GM21447 (cell line): Measurements from ENCODE around the gene ACOT12.

Source experiments
- ATAC-seq: cut with Tn5 transposase; IDR thresholded peaks from one replicate; pipeline ENCODE4 v1.9.1; 2021; ENCODE audit not compliant: unreplicated experiment

ACOT12 gene

DNA sequence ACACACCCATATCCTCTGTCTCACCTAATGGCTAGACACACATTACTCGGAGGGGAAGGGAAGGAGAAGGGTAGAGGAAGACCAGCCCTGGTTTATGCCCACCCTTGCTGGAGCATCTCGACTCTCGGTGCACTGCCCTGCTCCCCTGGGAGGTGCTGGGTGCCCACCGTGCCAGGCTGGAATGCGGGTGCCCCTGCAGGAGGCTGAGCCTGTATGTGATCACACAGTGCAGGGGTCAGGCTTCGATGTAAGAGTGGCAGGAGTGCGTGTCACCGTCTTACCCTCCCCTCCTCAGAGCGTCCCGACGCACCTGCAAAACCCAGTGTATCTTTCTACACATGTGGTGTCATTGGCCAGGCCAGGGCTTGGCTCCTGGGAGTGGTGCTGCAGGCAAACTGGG is 7.3 kb upstream of the ACOT12 start:
- ATAC-seq = no peak

DNA sequence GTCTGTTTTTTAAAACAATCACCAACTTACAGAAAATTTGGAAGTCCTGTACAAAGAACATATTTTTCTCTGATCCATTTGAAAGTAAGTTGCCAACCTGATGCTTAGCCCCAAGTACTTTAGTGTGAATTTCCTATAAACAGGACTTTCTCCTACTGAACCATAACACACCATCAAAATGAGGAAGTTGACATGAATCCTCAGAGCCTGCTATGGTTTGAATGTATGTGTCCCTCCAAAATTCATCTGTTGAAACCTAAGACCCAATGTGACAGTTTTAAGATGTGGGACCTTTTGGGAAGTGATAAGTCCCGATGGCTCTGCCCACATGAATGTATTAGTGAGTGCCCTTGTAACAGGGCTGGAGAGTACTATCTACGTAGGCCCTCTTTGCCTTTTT is 6.4 kb upstream of the ACOT12 start:
- no peak for ATAC-seq

DNA sequence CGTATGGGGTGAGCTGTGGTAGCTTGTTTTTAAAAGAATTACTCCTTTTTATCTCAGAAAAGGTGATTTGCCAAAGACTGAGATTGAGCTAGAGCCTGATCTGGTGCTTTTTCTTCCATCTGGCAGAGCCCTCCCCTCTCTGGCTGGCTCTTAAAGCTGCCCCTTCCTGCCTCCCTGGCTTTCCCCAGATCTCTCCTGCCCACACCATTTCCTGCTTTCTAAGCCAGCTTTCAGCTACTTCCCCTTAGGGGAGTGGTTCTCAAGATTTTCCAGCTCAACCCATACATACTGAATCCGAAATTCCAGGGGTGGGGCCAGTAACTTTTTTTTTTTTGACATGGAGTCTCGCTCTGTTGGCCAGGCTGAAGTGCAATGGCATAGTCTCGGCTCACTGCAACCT is 4.8 kb upstream of the ACOT12 start:
- ATAC-seq = no peak

DNA sequence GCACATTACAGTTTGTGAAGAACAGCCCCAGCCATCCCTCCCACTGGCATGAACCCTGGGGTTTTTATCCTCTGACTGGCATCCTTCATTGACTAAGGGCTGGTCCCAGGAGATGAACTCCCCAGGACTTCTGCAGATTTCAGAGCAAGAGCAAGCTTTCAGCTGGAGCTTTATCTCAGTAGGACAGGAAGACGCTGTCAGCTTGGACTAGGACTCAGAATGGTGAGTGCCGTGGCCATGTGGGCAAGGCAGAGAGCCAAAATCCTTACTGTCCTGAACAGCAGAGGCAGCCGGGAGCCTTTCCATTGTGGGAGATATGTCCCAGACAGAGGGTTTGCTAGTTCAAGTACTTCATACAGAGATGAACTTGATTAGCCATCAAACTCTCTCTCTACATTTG is 3.2 kb upstream of the ACOT12 start:
- no peak for ATAC-seq

DNA sequence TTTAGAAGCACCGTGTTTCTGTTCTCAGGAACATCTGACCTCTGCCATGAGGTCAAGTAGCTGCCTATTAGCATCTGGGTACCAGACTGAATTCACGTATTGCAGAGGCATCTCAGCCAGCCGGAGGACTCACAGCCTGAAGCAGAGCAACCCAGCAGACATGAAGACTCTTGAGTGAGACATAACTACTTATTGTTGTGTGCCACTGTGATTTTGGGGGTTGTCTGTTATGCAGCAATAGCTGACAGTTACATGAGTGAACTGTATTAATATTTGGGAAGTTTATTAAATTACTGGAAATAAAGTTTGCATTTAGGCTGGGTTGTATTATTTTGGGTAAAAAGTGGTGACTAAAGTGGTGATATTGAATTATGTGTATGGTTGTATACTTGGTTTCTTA is 1.3 kb upstream of the ACOT12 start:
- ATAC-seq = no peak

DNA sequence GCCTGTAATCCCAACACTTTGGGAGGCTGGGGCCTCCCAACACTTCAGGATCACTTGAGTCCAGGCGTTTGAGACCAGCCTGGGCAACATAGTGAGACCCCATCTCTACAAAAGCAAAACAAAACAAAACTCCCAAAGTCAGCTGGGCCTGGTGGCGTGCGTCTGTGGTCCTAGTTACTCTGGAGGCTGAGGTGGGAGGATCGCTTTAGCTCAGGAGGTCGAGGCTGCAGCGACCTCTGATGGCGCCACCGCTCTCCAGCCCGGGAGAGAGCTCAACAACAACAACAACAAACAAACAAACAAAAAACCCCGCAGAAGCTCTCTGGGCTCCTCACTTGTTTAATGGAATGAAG is 528 bp downstream of the ACOT12 start:
- no peak for ATAC-seq

DNA sequence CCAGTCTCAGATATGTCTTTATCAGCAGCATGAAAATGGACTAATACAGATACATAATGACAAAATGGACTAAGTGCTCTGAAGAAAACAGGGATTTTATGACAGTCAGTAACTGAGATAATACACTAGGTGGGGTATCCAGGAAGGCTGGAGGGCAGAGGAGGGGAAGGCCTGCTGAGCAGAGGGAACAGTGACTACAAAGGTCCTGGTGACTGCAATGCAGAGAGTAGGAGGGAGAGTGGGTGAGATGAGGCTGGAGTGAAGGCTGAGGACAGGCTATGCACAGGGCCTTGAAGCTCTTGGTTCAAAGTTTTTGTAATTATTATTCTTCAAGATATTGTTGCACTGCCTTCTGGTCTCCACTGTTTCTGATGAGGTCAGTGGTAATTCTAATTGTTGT is 4.9 kb downstream of the ACOT12 start:
- ATAC-seq = no peak

DNA sequence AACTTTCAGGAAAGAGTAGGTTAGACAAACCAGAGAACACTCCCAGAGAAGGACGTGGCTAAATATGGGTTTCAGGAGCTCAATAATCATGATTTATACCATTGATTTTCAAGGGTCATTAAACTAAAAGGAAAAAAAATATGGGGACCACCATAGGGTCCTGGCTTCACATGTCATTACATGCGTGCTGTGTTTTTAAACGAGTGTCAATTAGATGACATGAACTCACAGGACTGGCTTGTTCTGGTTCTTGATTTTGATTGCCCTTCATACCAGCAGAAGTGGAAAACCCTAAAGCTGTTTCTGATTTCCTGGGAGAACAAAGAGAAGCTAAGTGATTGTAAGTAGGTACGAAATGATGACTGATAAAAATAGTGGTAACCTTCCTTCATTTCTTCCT is 5.8 kb downstream of the ACOT12 start:
- ATAC-seq = no peak

DNA sequence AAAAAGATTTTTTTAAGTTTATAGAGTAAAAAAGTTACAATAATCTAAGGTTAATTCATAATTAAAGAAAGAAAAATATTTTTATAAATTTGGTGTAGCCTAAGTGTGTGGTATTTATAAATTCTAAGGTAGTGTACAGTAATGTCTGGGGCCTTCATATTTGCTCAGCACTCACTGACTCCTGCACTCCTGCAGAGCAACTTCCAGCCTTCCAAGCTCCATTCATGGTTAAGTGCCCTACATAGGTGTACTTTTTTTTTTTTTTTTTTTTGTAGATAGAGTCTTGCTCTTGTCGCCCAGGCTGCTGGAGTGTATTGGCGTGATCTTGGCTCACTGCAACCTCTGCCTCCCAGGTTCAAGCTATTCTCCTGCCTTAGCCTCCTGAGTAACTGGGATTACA is 10.1 kb downstream of the ACOT12 start:
- no peak for ATAC-seq

DNA sequence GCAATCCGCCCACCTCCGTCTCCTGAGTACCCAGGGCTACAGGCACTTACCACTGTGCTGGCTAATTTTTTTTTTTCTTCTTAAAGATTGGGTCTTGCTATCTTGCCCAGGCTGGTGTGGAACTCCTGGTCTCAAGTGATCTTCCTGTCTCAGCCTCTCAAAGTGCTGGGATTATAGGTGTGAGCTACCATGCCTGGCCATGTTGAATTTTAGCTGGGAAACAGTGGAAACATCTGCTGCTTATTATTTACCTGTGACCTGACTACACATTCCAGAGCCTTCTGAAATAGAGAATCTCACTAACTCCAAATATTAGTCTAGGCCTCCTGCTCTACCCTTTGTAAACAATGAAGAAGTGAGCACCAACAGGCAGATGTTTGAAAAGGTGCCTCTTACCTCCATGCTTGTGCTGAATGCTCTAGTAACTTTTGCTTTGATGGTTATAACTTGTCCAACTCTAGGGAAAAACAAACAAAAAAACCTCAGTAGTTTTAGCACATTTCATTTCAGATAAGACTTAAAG is 22.5 kb downstream of the ACOT12 start:
- no peak for ATAC-seq

DNA sequence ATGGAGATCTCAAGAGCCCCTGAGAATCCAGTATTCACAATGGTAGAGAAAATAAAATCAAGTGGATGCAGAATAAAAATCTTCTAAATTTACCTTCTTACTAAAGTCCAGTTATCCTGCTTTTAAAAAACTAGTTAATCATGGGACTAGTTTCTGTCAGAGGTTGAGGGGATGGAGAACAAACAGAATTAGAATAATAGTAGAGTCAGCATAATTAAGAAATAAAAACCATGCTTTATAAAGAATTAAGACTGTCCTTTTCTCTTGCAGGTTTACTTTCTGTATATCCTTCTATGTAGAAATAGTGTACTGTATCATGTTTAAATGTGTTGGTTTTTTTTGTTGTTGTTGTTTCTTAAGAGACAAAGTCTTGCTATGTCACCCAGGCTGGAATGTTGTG is 23.0 kb downstream of the ACOT12 start:
- ATAC-seq = no peak

DNA sequence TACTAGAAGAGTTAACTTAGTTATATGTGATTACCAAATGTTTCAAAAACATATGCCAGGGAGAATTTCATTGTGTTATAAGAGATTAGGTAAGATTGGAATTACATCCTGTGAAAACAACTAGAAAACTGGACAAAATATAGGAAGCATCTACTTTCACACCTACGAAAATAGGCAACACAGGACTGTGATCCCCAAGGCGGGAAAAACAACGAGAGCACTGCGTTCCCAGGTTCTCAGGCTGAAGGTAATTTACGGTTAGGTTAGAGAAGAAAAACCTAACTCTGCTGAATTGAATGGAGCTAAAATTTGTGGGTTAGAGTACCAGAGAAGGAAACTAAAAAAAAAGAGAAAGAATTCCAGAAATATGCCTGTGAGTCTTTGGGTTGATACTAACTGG is 28.4 kb downstream of the ACOT12 start:
- ATAC-seq = no peak

DNA sequence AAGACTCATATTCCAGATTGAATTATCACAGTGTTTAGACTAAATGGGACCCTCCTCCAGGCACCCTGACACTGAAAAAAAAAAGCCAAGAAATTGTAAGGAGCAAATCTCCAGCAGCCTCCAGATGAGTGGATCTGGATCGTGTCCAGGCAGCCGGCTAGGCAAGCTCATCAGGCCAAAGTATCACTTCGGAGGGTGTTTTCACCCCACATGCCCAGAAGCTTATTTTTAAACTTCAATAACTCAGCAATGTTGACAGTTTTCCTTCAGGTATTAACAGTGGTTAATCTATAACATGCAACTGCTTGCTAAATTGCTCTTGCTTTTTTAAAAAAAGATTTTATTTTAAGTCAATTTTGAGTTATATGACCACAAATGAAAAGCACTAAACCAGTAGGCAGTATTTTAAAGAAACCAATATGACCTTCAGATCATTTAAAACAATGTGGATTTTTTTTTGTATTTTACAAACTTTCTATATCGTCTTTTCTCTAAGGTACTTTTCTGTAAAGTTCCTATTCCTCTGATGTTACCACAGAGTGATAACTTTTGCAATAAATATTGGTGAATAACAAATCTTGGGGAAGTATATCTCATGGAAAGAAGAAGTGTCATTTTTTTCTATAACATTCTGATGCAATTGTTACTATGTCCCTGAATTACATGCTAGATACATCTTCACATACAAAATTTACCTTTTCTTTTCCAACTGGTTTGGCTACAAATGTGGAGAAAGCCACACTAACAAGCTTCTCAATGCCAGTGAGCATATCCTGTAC is 30.7 kb downstream of the ACOT12 start:
- ATAC-seq = no peak

DNA sequence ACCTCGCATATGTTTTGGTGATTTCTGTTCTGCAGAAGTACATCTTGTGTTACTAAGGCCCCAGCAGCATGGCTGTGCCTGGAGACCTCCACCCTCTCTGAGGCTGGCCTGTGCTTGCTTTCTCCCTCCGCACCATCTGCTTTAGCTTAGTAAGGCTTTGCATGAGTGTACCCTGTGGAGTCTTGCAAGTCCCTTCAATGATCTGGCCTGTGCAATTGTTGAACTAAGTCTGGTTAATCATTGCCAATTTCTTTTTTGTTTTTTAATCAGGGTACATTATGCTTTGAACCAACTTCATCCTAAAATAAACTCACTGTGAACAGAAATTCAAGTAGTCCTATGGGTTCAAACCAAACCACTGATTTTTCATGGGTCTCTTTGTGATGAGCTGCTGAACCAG is 32.3 kb downstream of the ACOT12 start:
- ATAC-seq = no peak

DNA sequence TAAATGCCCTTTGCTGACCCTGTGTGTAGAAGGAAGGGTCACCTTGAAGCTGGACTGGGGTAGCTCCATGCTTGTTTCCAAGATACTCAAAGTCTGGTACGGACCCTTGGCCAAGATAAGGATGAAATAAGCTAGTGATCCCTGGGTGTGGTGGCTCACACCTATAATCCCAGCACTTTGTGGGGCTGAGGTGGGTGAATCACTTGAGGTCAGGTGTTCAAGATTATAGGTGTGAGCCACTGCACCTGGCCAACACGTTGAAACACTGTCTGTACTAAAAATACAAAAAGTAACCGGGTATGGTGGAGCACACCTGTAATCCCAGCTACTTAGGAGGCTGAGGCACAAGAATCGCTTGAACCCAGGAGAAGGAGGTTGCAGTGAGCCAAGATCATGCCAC is 33.3 kb downstream of the ACOT12 start:
- no peak for ATAC-seq

DNA sequence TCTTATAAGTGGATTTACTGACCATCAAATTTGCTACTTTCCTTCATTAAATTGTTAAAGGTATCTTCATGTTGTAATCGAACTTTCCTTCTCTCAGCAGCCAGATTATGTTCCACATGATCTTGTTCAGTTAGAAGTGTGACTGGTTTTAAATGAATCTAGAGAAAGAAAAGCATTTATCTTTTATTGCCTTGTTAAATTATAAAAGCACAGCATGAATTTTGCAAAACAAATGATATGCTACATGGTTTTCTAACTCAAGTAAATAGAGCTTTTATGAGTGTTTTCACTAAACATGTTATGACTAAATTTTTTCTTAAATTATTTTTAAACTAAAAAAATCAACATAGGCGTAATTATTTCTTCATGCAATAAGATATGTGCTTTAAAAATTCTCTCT is 34.1 kb downstream of the ACOT12 start:
- no peak for ATAC-seq

DNA sequence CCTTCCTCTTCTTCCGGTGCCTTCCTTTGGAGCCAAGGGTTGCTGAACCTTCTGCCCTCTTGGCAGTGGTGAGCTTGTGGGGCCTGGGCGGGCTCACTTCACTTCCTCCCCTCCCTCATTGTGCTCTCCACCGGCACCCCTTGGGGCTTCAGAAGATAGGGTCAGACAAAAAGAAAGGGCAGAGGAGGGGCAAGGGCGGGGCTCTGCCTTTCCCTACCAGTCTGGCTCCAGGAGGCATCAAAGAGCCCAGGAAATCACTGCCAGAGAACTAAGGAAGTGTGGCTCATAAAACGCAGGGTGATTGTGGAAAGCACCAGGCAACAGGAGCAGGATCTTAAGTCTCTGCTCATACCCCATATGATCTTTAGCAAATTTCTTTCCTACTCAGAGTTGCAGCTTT is 34.8 kb downstream of the ACOT12 start:
- ATAC-seq = no peak

DNA sequence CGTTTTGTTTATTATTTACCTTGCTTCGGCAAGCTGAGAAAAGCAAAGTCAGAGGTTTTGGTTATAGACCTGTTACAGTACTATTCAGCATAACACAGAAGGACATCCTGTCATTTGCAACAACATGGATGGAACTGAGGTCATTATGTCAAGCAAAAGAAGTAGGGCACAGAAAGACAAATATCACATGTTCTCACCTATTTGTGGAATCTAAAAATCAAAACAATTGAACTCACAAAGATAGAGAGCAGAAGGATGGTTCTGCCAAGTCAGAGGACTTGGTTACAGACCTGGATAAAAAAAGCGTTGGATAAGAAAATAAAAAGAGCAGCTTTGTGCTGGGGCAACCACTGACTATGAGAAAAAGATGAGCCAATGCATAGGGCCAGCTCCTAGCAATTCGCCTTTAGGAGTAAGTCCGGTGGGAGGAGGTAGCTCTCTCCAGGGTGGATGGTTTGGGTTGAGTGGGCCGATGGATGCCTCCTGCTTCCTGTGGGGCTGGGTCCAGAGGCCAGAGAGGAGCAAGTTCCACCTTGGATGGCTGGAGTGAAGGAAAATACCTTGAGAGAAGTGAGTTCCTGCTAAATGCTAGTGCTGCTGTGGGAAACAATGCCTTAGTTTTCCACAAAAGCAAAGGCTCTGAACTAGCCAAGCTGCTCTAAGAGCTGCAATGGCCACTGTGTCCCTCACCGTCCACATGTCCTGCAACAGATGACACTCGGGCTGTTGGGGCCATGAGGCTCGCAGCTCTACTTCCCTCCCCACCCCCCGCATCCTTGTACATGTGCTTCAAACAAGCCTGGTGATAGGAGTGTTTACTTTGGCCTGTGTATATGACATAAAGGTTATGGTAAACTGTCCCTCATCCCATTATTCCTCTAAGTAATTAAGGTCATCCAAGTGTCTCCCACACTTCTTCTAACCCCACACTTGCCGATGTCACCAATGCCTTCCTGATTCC is 38.4 kb downstream of the ACOT12 start:
- ATAC-seq = no peak

DNA sequence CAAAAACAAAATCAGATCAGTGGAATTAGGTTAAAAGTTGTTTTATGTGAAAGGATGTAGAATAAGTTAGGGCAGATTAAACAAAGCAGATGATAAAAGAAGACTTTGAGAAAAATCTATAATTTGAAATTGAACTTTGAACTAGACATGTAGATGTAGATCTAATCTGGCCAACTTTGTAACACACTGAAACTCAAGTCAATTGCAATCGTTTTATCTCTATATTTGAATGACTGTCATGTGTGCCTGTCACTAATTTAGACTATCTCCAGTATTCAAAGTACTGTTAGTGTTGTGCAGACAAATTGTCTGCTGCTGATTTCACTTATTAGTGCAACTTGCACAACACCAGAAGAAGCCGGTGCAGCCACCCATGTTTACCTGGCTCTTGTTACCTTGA is 39.8 kb downstream of the ACOT12 start:
- no peak for ATAC-seq

DNA sequence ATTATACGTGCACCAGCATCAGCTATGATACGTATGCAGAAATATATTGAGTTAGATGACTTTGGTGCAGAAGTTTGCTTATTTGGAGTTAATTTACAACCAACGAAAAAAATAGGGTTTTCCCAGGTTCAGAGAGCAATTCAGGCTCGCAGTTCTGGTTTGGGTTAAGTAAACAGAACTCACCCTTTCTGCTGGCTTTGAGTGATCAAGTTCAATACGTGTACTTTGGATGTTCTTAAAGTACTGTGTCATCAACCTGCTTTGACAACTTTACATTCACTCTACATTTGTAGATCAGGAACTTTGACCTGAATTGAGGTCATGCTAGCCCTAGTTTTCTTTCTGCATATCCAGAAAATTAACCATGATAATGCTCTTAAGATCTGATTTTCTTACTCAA is 40.7 kb downstream of the ACOT12 start:
- no peak for ATAC-seq

DNA sequence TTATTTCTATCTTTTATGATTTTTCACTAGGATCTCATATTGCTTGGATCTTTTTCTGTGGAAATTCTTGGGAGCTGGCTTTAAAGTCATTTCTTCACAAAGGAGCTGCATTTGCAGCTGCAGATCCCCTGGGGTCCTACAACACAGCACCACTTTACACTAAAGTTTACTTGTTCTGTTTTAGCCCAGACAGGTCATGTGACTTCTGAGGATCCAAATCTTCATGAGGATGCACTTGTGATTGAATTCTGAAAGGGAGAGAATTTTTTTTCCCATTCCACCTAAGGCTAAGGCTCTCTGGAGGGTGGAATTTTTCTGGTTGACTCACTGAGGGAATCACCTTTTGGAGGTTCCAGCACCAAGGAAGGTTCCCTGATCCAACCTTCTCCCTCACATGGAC is 43.4 kb downstream of the ACOT12 start:
- ATAC-seq = no peak

DNA sequence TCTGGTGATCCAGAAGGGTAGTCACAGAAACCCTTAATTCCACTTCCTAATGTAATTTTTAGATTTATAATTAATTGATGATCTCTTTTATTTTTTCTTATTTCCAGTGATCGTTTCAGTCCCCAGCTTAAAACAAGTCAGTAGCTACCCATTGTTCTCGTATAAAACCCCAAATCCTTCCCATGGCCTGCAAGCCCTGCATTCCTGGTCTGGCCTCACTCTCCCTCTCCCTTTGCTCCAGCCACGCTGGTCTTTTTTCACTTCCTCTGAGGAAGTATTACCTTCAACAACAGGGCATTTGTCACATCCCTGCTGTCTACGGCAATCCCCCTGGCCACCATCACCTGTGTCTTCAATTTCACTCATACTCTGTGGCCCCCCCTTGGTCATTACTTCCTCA is 44.8 kb downstream of the ACOT12 start:
- no peak for ATAC-seq
